Mesenchymal stem cell (in vitro differentiated cells and primary cell): ENCODE data around the gene HOXA5.

Experiments used
- DNase-seq: peaks from one replicate; pipeline ENCODE4 v3.0.0-alpha.2; 2013
- H2AFZ ChIP-seq: one replicate; pipeline ENCODE4 v1.6.1; 2013; ENCODE audit warnings: low read depth, mild to moderate bottlenecking, control low read depth, inconsistent platforms, low read length, moderate library complexity
- H2AK5ac ChIP-seq: 2 replicates; pipeline ENCODE4 v1.6.1; 2013; ENCODE audit warnings: low read length, moderate library complexity, mild to moderate bottlenecking, inconsistent platforms; ENCODE audit not compliant: severe bottlenecking
- H2BK120ac ChIP-seq: one replicate; pipeline ENCODE4 v1.6.1; 2013; ENCODE audit warnings: low read depth, mild to moderate bottlenecking, inconsistent platforms, low read length, moderate library complexity
- H2BK12ac ChIP-seq, 2 experiments: one replicate each; pipeline ENCODE4 v1.6.1; 2013; ENCODE audit warnings: inconsistent platforms in 2 of 2, low read length in 2 of 2, mild to moderate bottlenecking in 2 of 2, moderate library complexity in 2 of 2, control low read depth in 1 of 2
- H2BK15ac ChIP-seq: one replicate; pipeline ENCODE4 v1.6.1; 2013; ENCODE audit warnings: mild to moderate bottlenecking, low read depth, inconsistent platforms; ENCODE audit not compliant: poor library complexity, severe bottlenecking
- H2BK5ac ChIP-seq: 2 replicates; pipeline ENCODE4 v1.6.1; 2013; ENCODE audit warnings: low read depth, mild to moderate bottlenecking, low read length, control low read depth, inconsistent platforms; ENCODE audit not compliant: poor library complexity, severe bottlenecking
- H3K14ac ChIP-seq, 2 experiments: one replicate each; pipeline ENCODE4 v1.6.1; 2013; ENCODE audit warnings: inconsistent platforms in 2 of 2, low read length in 2 of 2, control low read depth in 1 of 2, mild to moderate bottlenecking in 1 of 2, moderate library complexity in 1 of 2
- H3K18ac ChIP-seq, 2 experiments: one replicate each; pipeline ENCODE4 v1.6.1; 2013; ENCODE audit warnings: inconsistent platforms in 2 of 2, low read length in 2 of 2, control low read depth in 1 of 2, low read depth in 1 of 2, mild to moderate bottlenecking in 1 of 2
- H3K23ac ChIP-seq, 2 experiments: one replicate each; pipeline ENCODE4 v1.6.1; 2013; ENCODE audit warnings: inconsistent platforms in 2 of 2, low read length in 2 of 2, mild to moderate bottlenecking in 2 of 2, moderate library complexity in 2 of 2, control low read depth in 1 of 2
- H3K27ac ChIP-seq: 2 replicates; pipeline ENCODE4 v1.5.1; 2013; ENCODE audit warnings: mild to moderate bottlenecking, moderate library complexity, low read length, control low read depth, inconsistent platforms; ENCODE audit not compliant: poor library complexity, severe bottlenecking
- H3K27me3 ChIP-seq, 2 experiments: 2 replicates each; pipeline versions ENCODE4 v1.6.1 to v1.7.0; 2013; ENCODE audit warnings: low read length in 2 of 2, mild to moderate bottlenecking in 2 of 2, moderate library complexity in 2 of 2, control low read depth in 1 of 2, inconsistent platforms in 1 of 2; ENCODE audit not compliant: control insufficient read depth in 1 of 2, insufficient read depth in 1 of 2
- H3K36me3 ChIP-seq, 2 experiments: 2 replicates each; pipeline versions ENCODE4 v1.6.1 to v1.7.0; 2013; ENCODE audit warnings: low read length in 2 of 2, control low read depth in 1 of 2, inconsistent platforms in 1 of 2, low read depth in 1 of 2, mild to moderate bottlenecking in 1 of 2; ENCODE audit not compliant: insufficient read depth in 2 of 2, control insufficient read depth in 1 of 2
- H3K4ac ChIP-seq, 2 experiments: one replicate each; pipeline ENCODE4 v1.6.1; 2013; ENCODE audit warnings: inconsistent platforms in 2 of 2, low read length in 2 of 2, mild to moderate bottlenecking in 2 of 2, moderate library complexity in 2 of 2, control low read depth in 1 of 2, low read depth in 1 of 2
- H3K4me1 ChIP-seq: 2 replicates; pipeline ENCODE4 v1.6.1; 2013; ENCODE audit warnings: low read depth, low read length, control low read depth; ENCODE audit not compliant: control insufficient read depth, insufficient read depth
- H3K4me2 ChIP-seq: 2 replicates; pipeline ENCODE4 v1.6.1; 2013; ENCODE audit warnings: low read length, mild to moderate bottlenecking, inconsistent platforms; ENCODE audit not compliant: poor library complexity, severe bottlenecking
- H3K4me3 ChIP-seq, 2 experiments: 2 replicates each; pipeline versions ENCODE4 v1.5.1 to v1.7.0; 2013; ENCODE audit warnings: low read length in 2 of 2, mild to moderate bottlenecking in 2 of 2, control low read depth in 1 of 2, low read depth in 1 of 2; ENCODE audit not compliant: insufficient read depth in 1 of 2
- H3K79me1 ChIP-seq: replicated peaks from 2 replicates; pipeline ENCODE4 v1.6.1; 2013; ENCODE audit warnings: mild to moderate bottlenecking, control low read depth, low read length, inconsistent platforms; ENCODE audit not compliant: poor library complexity, severe bottlenecking
- H3K9ac ChIP-seq: 2 replicates; pipeline ENCODE4 v1.7.0; 2013; ENCODE audit warnings: mild to moderate bottlenecking, low read length, moderate library complexity
- H3K9me3 ChIP-seq: 2 replicates; pipeline ENCODE4 v1.7.0; 2013; ENCODE audit warnings: mild to moderate bottlenecking, low read length; ENCODE audit not compliant: control insufficient read depth
- H4K8ac ChIP-seq: one replicate; pipeline ENCODE4 v1.6.1; 2013; ENCODE audit warnings: inconsistent platforms, mild to moderate bottlenecking, low read length, moderate library complexity
- H4K91ac ChIP-seq: one replicate; pipeline ENCODE4 v1.6.1; 2013; ENCODE audit warnings: mild to moderate bottlenecking, low read length, inconsistent platforms
- WGBS: methylation state at CpG from one replicate; pipeline ENCODE4 v1.1.7; 2013; ENCODE audit warnings: mixed read lengths; 5-methylcytosine and 5-hydroxymethylcytosine counted together

The HOXA5 gene

GRCh38 chr7:27175626-27176523 is 32.4 kb upstream of the HOXA5 start:
- Histone ChIP-seq H4K91ac (no peak overlapping the region), H2BK120ac (no peak overlapping the region), H2BK12ac (no peak overlapping the region), H2AFZ (no peak overlapping the region), H3K23ac (no peak overlapping the region), H3K18ac (peak overlapping the region in 1 of 2 experiments; percentile 18), H3K27ac (peak overlapping the region; percentile 71), H3K27me3 (peaks cover 0 to 8% of the 10 kb centered on the region in 2 experiments), H3K9ac (peak overlapping the region; percentile 90), H3K4me3 (peak overlapping the region; percentile 61 to 92), H3K9me3 (no peaks in the 10 kb centered on the region), H2BK5ac (peak overlapping the region; percentile 20), H2AK5ac (no peak overlapping the region), H3K4ac (no peak overlapping the region), H3K4me2 (peak overlapping the region; percentile 60), H3K36me3 (peaks cover 4 to 55% of the 10 kb centered on the region in 2 experiments), H3K14ac (no peak overlapping the region), H4K8ac (no peak overlapping the region), H3K4me1 (peaks cover 7% of the 10 kb centered on the region), H2BK15ac (no peak overlapping the region), H3K79me1 (no peaks in the 10 kb centered on the region)
- no peak for DNase-seq
- 51% methylated on average over 40 of the region's 40 CpGs for WGBS

- H4K91ac ChIP-seq, result no peak overlapping the region
- H2BK12ac ChIP-seq, result no peak overlapping the region
- peak overlapping the region in 1 of 2 experiments; percentile 18 for H3K18ac ChIP-seq
- peaks cover 4 to 56% of the 10 kb centered on the region in 2 experiments for H3K36me3 ChIP-seq
- H4K8ac ChIP-seq, result no peak overlapping the region
- peak overlapping the region; percentile 61 to 92 for H3K4me3 ChIP-seq
- H3K79me1 ChIP-seq, result no peaks in the 10 kb centered on the region
- H3K27me3 ChIP-seq, result peaks cover 0 to 8% of the 10 kb centered on the region in 2 experiments
- no peak overlapping the region for H3K4ac ChIP-seq
- WGBS, result 61% methylated on average over 12 of the region's 12 CpGs
- H3K9ac ChIP-seq, result peak overlapping the region; percentile 90
- no peak overlapping the region for H3K23ac ChIP-seq
- H2BK15ac ChIP-seq, result no peak overlapping the region
- no peaks in the 10 kb centered on the region for H3K9me3 ChIP-seq
- H2AK5ac ChIP-seq, result no peak overlapping the region
- peak overlapping the region; percentile 71 for H3K27ac ChIP-seq
- no peak overlapping the region for H2AFZ ChIP-seq
- no peak for DNase-seq
- H3K4me1 ChIP-seq, result no peaks in the 10 kb centered on the region
- H3K14ac ChIP-seq, result no peak overlapping the region
- H3K4me2 ChIP-seq, result peak overlapping the region; percentile 60
- no peak overlapping the region for H2BK5ac ChIP-seq
- H2BK120ac ChIP-seq, result no peak overlapping the region
These were observed 31.6 kb upstream of the HOXA5 start for GRCh38 chr7:27174874-27175625.

- no peak within 1 kb of the TSS for H2AFZ ChIP-seq
- WGBS, result 17% methylated on average over 82 of the region's 82 CpGs
- no peak for DNase-seq
These were observed 30.7 kb upstream of the HOXA5 start, which contains the start of gene HOXA10 for GRCh38 chr7:27173956-27174873. TSS of gene HOXA10 (minus strand) at chr7:27174320. CDS start at chr7:27174306, 14 bp downstream.

More at GRCh38 chr7:27173956-27174873, 30.7 kb upstream of the HOXA5 start, which contains the start of gene HOXA10:
- H3K9ac ChIP-seq, result peak within 1 kb of the TSS; percentile 90
- H2AK5ac ChIP-seq, result no peak within 1 kb of the TSS
- peak within 1 kb of the TSS; percentile 54 to 82 for H3K4ac ChIP-seq
- H3K79me1 ChIP-seq, result no peaks in the 10 kb centered on the region
- peaks cover 0 to 8% of the 10 kb centered on the region in 2 experiments for H3K27me3 ChIP-seq
- H3K18ac ChIP-seq, result peak within 1 kb of the TSS; percentile 90 to 91
- H2BK5ac ChIP-seq, result peak within 1 kb of the TSS; percentile 88
- peak within 1 kb of the TSS; percentile 61 to 92 for H3K4me3 ChIP-seq
- no peaks in the 10 kb centered on the region for H3K4me1 ChIP-seq
- peak within 1 kb of the TSS; percentile 15 to 80 for H3K14ac ChIP-seq
- H2BK120ac ChIP-seq, result peak within 1 kb of the TSS; percentile 96
- peak within 1 kb of the TSS; percentile 89 for H4K91ac ChIP-seq
- peak within 1 kb of the TSS; percentile 60 for H3K4me2 ChIP-seq
- peak within 1 kb of the TSS; percentile 91 for H2BK15ac ChIP-seq
- peak within 1 kb of the TSS; percentile 74 to 95 for H3K23ac ChIP-seq
- H2BK12ac ChIP-seq, result peak within 1 kb of the TSS; percentile 42 to 83
- H3K36me3 ChIP-seq, result peaks cover 4 to 63% of the 10 kb centered on the region in 2 experiments
- no peaks in the 10 kb centered on the region for H3K9me3 ChIP-seq
- H3K27ac ChIP-seq, result peak within 1 kb of the TSS; percentile 85
- peak within 1 kb of the TSS; percentile 95 for H4K8ac ChIP-seq
